B cell (primary cell): ENCODE results near the gene CTPS2. TPM values are rescaled to one million over a fixed set of nuclear protein-coding genes. Genes with fewer than 3 reads are reported as not detected.

Experiments
- ATAC-seq: fragments of 200-7000 bp; cut with Tn5 transposase; one replicate; pipeline ENCODE4 v1.10.0; 2021; ENCODE audit warnings: low read depth, mild to moderate bottlenecking, moderate number of reproducible peaks, moderate library complexity
- CTCF ChIA-PET: fragments of 350-600 bp; sonication (Branson Sonifier 250); formaldehyde crosslinking; loops from one replicate; lab custom pipeline; 2021; ENCODE audit warnings: antibody characterized with exemption, inconsistent platforms; lab: Charles Lee
- POLR2A ChIA-PET: fragments of 350-600 bp; sonication (Branson Sonifier 250); formaldehyde crosslinking; loops from one replicate; lab custom pipeline; 2021; ENCODE audit warnings: antibody characterized with exemption; lab: Charles Lee
- DNase-seq: peaks from one replicate; pipeline ENCODE4 v3.0.0; 2013
- H2AFZ ChIP-seq: 2 replicates; pipeline ENCODE4 v1.6.1; 2012; ENCODE audit warnings: mild to moderate bottlenecking, low read depth, low read length; ENCODE audit not compliant: insufficient read depth, poor library complexity, severe bottlenecking
- H3K27ac ChIP-seq, 2 donors: 1 replicate in 1 of 2; 2 replicates in 1 of 2; pipeline ENCODE4 v1.5.1; 2012 to 2013; ENCODE audit warnings: low read length in 2 of 2, mild to moderate bottlenecking in 2 of 2, moderate library complexity in 1 of 2
- H3K27me3 ChIP-seq, 4 experiments: fragments of 200-600 bp in 1 of 4; sonication (generic) in 1 of 4; replicated peaks in 1 of 4; 1 replicate in 2 of 4; 2 replicates in 2 of 4; pipeline versions ENCODE4 v1.6.1 to v1.7.0; 2013 to 2016; ENCODE audit warnings: low read length in 3 of 4, mild to moderate bottlenecking in 2 of 4, mixed read lengths in 1 of 4, moderate library complexity in 1 of 4; ENCODE audit not compliant: insufficient read depth in 4 of 4, control insufficient read depth in 3 of 4; ENCODE audit errors: control extremely low read depth in 1 of 4
- H3K36me3 ChIP-seq, 2 experiments: replicated peaks in 1 of 2; 1 replicate in 1 of 2; 2 replicates in 1 of 2; pipeline versions ENCODE4 v1.6.1 to v1.7.1; 2013; ENCODE audit warnings: low read length in 1 of 2; ENCODE audit not compliant: insufficient read depth in 2 of 2, control insufficient read depth in 1 of 2; ENCODE audit errors: control extremely low read depth in 1 of 2, extremely low read depth in 1 of 2
- H3K4me1 ChIP-seq, 2 donors: fragments of 200-600 bp in 1 of 2; sonication (generic) in 1 of 2; 1 replicate in 1 of 2; 2 replicates in 1 of 2; pipeline versions ENCODE4 v1.5.1 to v1.6.1; 2013 to 2017; ENCODE audit warnings: low read length in 2 of 2; ENCODE audit not compliant: control insufficient read depth in 2 of 2, insufficient read depth in 2 of 2
- H3K4me2 ChIP-seq: replicated peaks from 2 replicates; pipeline ENCODE3; 2012; ENCODE audit warnings: mild to moderate bottlenecking, low read depth, low read length; ENCODE audit not compliant: poor library complexity, severe bottlenecking
- H3K4me3 ChIP-seq, 5 experiments: fragments of 200-600 bp in 1 of 5; sonication (generic) in 1 of 5; 1 replicate in 3 of 5; 2 replicates in 2 of 5; pipeline versions ENCODE4 v1.5.1 to v1.7.0; 2011 to 2016; ENCODE audit warnings: low read length in 4 of 5, mild to moderate bottlenecking in 4 of 5, low read depth in 2 of 5, control low read depth in 1 of 5, moderate library complexity in 1 of 5; ENCODE audit not compliant: insufficient read depth in 1 of 5; ENCODE audit errors: control extremely low read depth in 1 of 5, extremely low read depth in 1 of 5
- H3K79me2 ChIP-seq: fragments of 200-600 bp; sonication (generic); one replicate; pipeline ENCODE4 v1.6.0; 2016; ENCODE audit warnings: low read length; ENCODE audit not compliant: control insufficient read depth, insufficient read depth
- H3K9ac ChIP-seq: fragments of 200-600 bp; sonication (generic); 2 replicates; pipeline ENCODE4 v1.6.1; 2017; ENCODE audit warnings: mild to moderate bottlenecking, low read length, moderate library complexity
- H3K9me3 ChIP-seq, 3 donors: one replicate each; pipeline versions ENCODE4 v1.6.1 to v1.7.1; 2013; ENCODE audit warnings: low read length in 2 of 3; ENCODE audit not compliant: control insufficient read depth in 2 of 3, insufficient read depth in 1 of 3; ENCODE audit errors: control extremely low read depth in 1 of 3
- H4K20me1 ChIP-seq: 2 replicates; pipeline ENCODE4 v1.6.0; 2012; ENCODE audit warnings: mild to moderate bottlenecking, low read length; ENCODE audit not compliant: insufficient read depth, control insufficient read depth, poor library complexity, severe bottlenecking
- H3K27ac Mint-ChIP-seq: one replicate; pipeline ENCODE4 v1.8.0; 2021; ENCODE audit warnings: mixed read lengths
- H3K27me3 Mint-ChIP-seq: one replicate; pipeline ENCODE4 v1.8.0; 2021; ENCODE audit warnings: mixed read lengths
- H3K4me1 Mint-ChIP-seq: one replicate; pipeline ENCODE4 v1.8.0; 2021; ENCODE audit warnings: mixed read lengths
- H3K4me3 Mint-ChIP-seq: one replicate; pipeline ENCODE4 v1.8.0; 2021; ENCODE audit warnings: mixed read lengths
- H3K9me3 Mint-ChIP-seq: one replicate; pipeline ENCODE4 v1.8.0; 2022; ENCODE audit warnings: mixed read lengths; ENCODE audit not compliant: insufficient read depth
- CTCF ChIP-seq: fragments of 200-600 bp; IDR thresholded peaks from one replicate; pipeline ENCODE4 v1.8.0; 2022; ENCODE audit warnings: antibody characterized with exemption, mild to moderate bottlenecking
- EZH2 ChIP-seq: IDR thresholded peaks from 2 replicates; pipeline ENCODE4 v1.6.1; 2012; ENCODE audit warnings: borderline replicate concordance, low read depth, mild to moderate bottlenecking, moderate library complexity, low read length; ENCODE audit not compliant: insufficient read depth, poor library complexity, severe bottlenecking
- WGBS: methylation state at CpG from one replicate; pipeline ENCODE4 v1.1.5; 2013; ENCODE audit warnings: missing lambda C conversion rate; ENCODE audit not compliant: insufficient coverage; 5-methylcytosine and 5-hydroxymethylcytosine counted together
- intact Hi-C: fragments of 100-400 bp; cut with micrococcal nuclease; formaldehyde crosslinking; loops from one replicate; pipeline ENCODE4 v1.10.0; 2022
- polyA plus RNA-seq: library from polyadenylated mRNA; depleted of rRNA; stranded (reverse); fragments of >200 nt; gene quantifications from 2 replicates; pipeline ENCODE4 v1.2.3, GENCODE V29; 2012
- total RNA-seq, 2 donors: library from RNA; stranded (reverse); fragments of 120-200 nt in 1 of 2; gene quantifications; 1 replicate in 1 of 2; 2 replicates in 1 of 2; pipeline versions ENCODE4 v1.2.3 to v1.2.4, GENCODE V29; 2013 to 2022

Gene CTPS2
- total and polyA plus RNA-seq, 2 donors (not counting 1 experiment from before 2014, with no cell fraction given), result 2.5 to 11.7 TPM

- DNase-seq (no peak), ATAC-seq (no peak)
- H3K9me3 Mint-ChIP-seq, result no peaks in the 10 kb centered on the region
- no peaks in the 10 kb centered on the region for H3K27me3 ChIP-seq
- intact Hi-C loops, result no loop called here
- no peak overlapping the region for H2AFZ ChIP-seq
- no peak for TF ChIP-seq CTCF
- no peak for TF ChIP-seq EZH2
- H3K27ac ChIP-seq, result no peak overlapping the region
- H3K79me2 ChIP-seq, result no peaks in the 10 kb centered on the region
- no peaks in the 10 kb centered on the region for H3K4me1 ChIP-seq
- CTCF ChIA-PET, result no interaction called here
- no CpG with 5 or more reads among the region's 3 CpGs for WGBS
- no peaks in the 10 kb centered on the region for H4K20me1 ChIP-seq
- POLR2A ChIA-PET, result no interaction called here
- no peaks in the 10 kb centered on the region for H3K36me3 ChIP-seq
- H3K9me3 ChIP-seq, result no peaks in the 10 kb centered on the region
- no peaks in the 10 kb centered on the region for H3K4me1 Mint-ChIP-seq
- H3K4me3 Mint-ChIP-seq, result no peak overlapping the region
- no peak overlapping the region for H3K9ac ChIP-seq
- H3K4me2 ChIP-seq, result no peak overlapping the region
- no peak overlapping the region for H3K27ac Mint-ChIP-seq
- no peak overlapping the region for H3K4me3 ChIP-seq
- no peaks in the 10 kb centered on the region for H3K27me3 Mint-ChIP-seq
These were observed 145.9 kb downstream of the CTPS2 start for GRCh38 chrX:16566571-16566970.

- CTCF ChIA-PET, result no interaction called here
- Histone ChIP-seq H2AFZ (no peak overlapping the region), H3K9ac (no peak overlapping the region), H3K4me2 (no peak overlapping the region), H3K4me3 (no peak overlapping the region), H3K4me1 (no peaks in the 10 kb centered on the region), H3K9me3 (no peaks in the 10 kb centered on the region), H3K36me3 (no peaks in the 10 kb centered on the region), H4K20me1 (no peaks in the 10 kb centered on the region), H3K27me3 (no peaks in the 10 kb centered on the region), H3K79me2 (no peaks in the 10 kb centered on the region), H3K27ac (no peak overlapping the region)
- intact Hi-C loops, result no loop called here
- Mint-ChIP-seq H3K27me3 (no peaks in the 10 kb centered on the region), H3K9me3 (no peaks in the 10 kb centered on the region), H3K27ac (no peak overlapping the region), H3K4me1 (no peaks in the 10 kb centered on the region), H3K4me3 (no peak overlapping the region)
- ATAC-seq (no peak), DNase-seq (no peak)
- WGBS, result no CpG with 5 or more reads among the region's 4 CpGs
- TF ChIP-seq CTCF, result no peak
- TF ChIP-seq EZH2, result no peak
- POLR2A ChIA-PET, result no interaction called here
These were observed 152.3 kb downstream of the CTPS2 start for GRCh38 chrX:16560173-16560572.
